ENCODE measurements around the gene PDGFC. TPM values are rescaled to one million over a fixed set of nuclear protein-coding genes. Genes with fewer than 3 reads are reported as not detected.

The PDGFC gene
- total RNA-seq, 1 donor from 2014 or later: 31.3 TPM

- Histone ChIP-seq H3K27ac (no peak overlapping the region), H3K4me1 (no peaks in the 10 kb centered on the region), H3K4me3 (no peak overlapping the region), H3K9me3 (no peaks in the 10 kb centered on the region), H3K36me3 (no peaks in the 10 kb centered on the region), H3K27me3 (no peaks in the 10 kb centered on the region)
- TF ChIP-seq CTCF (IDR thresholded peaks at IDR 0.05): no peak
- no peak for DNase-seq
- intact Hi-C loops (cut with DNase I): no loop called here
- no peak for ATAC-seq
Measured at GRCh38 chr4:156888762-156889161, 82.8 kb downstream of the PDGFC start.

GRCh38 chr4:156886481-156886880 is 85.1 kb downstream of the PDGFC start:
- intact Hi-C loops (cut with DNase I): no loop called here
- no peak overlapping the region for H3K4me3 ChIP-seq
- H3K27me3 ChIP-seq: no peaks in the 10 kb centered on the region
- H3K4me1 ChIP-seq: no peaks in the 10 kb centered on the region
- no peak for TF ChIP-seq CTCF (IDR thresholded peaks at IDR 0.05)
- H3K27ac ChIP-seq: no peak overlapping the region
- H3K9me3 ChIP-seq: no peaks in the 10 kb centered on the region
- no peak for DNase-seq
- no peak for ATAC-seq
- no peaks in the 10 kb centered on the region for H3K36me3 ChIP-seq

GRCh38 chr4:156885374-156885773 is 86.2 kb downstream of the PDGFC start:
- DNase-seq: no peak
- Histone ChIP-seq H3K4me3 (no peak overlapping the region), H3K4me1 (no peaks in the 10 kb centered on the region), H3K27me3 (no peaks in the 10 kb centered on the region), H3K9me3 (no peaks in the 10 kb centered on the region), H3K36me3 (no peaks in the 10 kb centered on the region), H3K27ac (no peak overlapping the region)
- no peak for ATAC-seq
- no peak for TF ChIP-seq CTCF (IDR thresholded peaks at IDR 0.05)
- intact Hi-C loops (cut with DNase I): no loop called here

GRCh38 chr4:156884183-156884582 is 87.4 kb downstream of the PDGFC start:
- DNase-seq (no peak), ATAC-seq (no peak)
- intact Hi-C loops (cut with DNase I): no loop called here
- H3K36me3 ChIP-seq: no peaks in the 10 kb centered on the region
- H3K9me3 ChIP-seq: no peaks in the 10 kb centered on the region
- H3K4me1 ChIP-seq: no peaks in the 10 kb centered on the region
- TF ChIP-seq CTCF (IDR thresholded peaks at IDR 0.05): no peak
- H3K4me3 ChIP-seq: no peak overlapping the region
- no peak overlapping the region for H3K27ac ChIP-seq
- H3K27me3 ChIP-seq: no peaks in the 10 kb centered on the region

- Histone ChIP-seq H3K4me3 (no peak overlapping the region), H3K4me1 (no peaks in the 10 kb centered on the region), H3K9me3 (no peaks in the 10 kb centered on the region), H3K27me3 (no peaks in the 10 kb centered on the region), H3K36me3 (no peaks in the 10 kb centered on the region), H3K27ac (no peak overlapping the region)
- intact Hi-C loops (cut with DNase I): no loop called here
- DNase-seq: no peak
- ATAC-seq: no peak
- no peak for TF ChIP-seq CTCF (IDR thresholded peaks at IDR 0.05)
Measured at GRCh38 chr4:156875704-156876103, 95.9 kb downstream of the PDGFC start.

- no peak for ATAC-seq
- Histone ChIP-seq H3K27me3 (no peaks in the 10 kb centered on the region), H3K36me3 (no peaks in the 10 kb centered on the region), H3K9me3 (no peaks in the 10 kb centered on the region), H3K4me1 (no peaks in the 10 kb centered on the region), H3K4me3 (no peak overlapping the region), H3K27ac (no peak overlapping the region)
- DNase-seq: no peak
- no peak for TF ChIP-seq CTCF (IDR thresholded peaks at IDR 0.05)
- intact Hi-C loops (cut with DNase I): no loop called here
Measured at GRCh38 chr4:156875055-156875454, 96.5 kb downstream of the PDGFC start.
